Measurements from ENCODE around the gene UGT2B7.

The UGT2B7 gene

DNA sequence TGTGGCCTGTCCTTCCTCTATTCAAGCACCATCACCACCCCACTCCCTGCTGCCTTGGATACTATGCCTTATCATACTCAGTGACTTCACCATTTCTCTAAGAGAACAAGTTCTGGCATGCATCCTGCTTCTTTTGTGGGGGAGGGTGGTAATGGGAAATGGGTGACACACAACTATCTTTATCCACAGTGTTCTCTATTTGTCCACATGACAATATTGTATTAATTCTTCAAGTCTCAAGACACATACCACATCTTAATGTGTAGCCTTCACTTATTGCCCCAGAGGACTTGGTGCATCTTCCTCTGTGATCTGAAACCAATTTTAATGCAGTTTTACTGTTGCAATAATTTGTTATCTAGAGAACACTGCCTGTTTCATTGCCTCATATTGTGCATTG lies 29.3 kb upstream of the UGT2B7 start:
- no peak overlapping the region for H3K9ac ChIP-seq (ENCODE audit: low read depth, low read length)
- no peaks in the 10 kb centered on the region for H3K36me3 ChIP-seq (ENCODE audit: insufficient read depth, low read length)
- H3K4me1 ChIP-seq (ENCODE audit: insufficient read depth, low read length): peaks cover 7% of the 10 kb centered on the region; the same call in 1 of the 2 replicates
- no peaks in the 10 kb centered on the region for H3K9me3 ChIP-seq (ENCODE audit: control insufficient read depth, insufficient read depth, low read length)

DNA sequence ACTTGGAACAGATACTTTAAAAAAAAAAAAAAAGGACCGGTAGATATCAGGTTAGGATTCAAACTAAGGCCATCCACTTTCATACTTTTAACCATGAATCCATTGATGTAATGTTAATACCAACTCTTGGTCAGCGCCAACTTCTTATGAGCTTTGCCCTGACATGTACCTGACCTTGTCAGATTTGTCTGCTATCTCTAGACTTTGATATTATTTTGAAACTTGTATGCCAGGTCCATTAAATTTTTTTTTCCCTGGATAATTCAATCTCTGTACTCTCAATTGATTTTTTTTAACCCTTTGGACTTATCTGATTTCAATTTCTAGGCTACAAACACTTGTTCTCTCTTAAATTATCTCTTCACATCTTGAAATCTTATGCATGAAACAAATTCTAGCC lies 27.2 kb upstream of the UGT2B7 start:
- no peak overlapping the region for H3K9ac ChIP-seq (ENCODE audit: low read depth, low read length)
- no peaks in the 10 kb centered on the region for H3K9me3 ChIP-seq (ENCODE audit: control insufficient read depth, insufficient read depth, low read length)
- no peaks in the 10 kb centered on the region for H3K36me3 ChIP-seq (ENCODE audit: insufficient read depth, low read length)
- peaks cover 7% of the 10 kb centered on the region; the same call in 1 of the 2 replicates for H3K4me1 ChIP-seq (ENCODE audit: insufficient read depth, low read length)

DNA sequence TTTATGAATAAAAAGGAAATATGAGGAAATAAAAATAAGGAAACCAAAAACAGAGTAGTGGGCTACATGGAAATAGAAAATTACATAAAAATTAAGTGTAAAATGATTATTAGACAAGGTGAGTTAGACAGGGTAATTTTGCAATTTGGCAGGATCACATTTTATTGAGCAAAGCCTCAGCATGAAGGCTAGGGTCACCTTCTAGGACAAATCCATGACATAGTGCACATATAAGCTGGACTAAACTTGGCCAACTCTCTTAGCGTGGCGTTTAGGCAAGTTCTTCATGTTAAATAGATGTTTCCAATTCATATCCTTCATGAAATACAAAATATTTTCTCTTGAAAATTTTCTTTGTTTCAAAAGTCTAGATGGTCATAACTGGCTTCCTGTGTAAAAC lies 25.7 kb upstream of the UGT2B7 start:
- no peaks in the 10 kb centered on the region for H3K9me3 ChIP-seq (ENCODE audit: control insufficient read depth, insufficient read depth, low read length)
- H3K9ac ChIP-seq (ENCODE audit: low read depth, low read length): no peak overlapping the region
- H3K4me1 ChIP-seq (ENCODE audit: insufficient read depth, low read length): peaks cover 7% of the 10 kb centered on the region; the same call in 1 of the 2 replicates
- H3K36me3 ChIP-seq (ENCODE audit: insufficient read depth, low read length): no peaks in the 10 kb centered on the region

DNA sequence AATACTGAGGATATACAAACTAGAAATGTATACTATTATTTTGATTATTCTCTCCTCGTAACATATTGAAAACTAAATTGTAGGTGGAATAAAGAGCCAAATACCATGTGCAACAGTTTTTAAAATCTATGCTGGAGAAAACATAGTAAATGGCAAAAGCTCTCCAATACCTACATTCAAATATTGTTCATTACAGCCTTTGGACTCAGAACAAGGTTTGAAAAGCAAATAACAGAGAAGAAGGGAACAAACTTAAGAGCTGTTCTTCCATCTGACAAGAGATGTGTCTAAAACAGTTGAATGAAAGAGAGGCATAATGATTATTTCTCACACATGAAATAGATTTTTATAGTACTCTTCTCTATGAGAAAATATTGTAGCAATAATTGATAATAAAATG lies 25.0 kb upstream of the UGT2B7 start:
- Histone ChIP-seq H3K4me1 (ENCODE audit: insufficient read depth, low read length) (peaks cover 7% of the 10 kb centered on the region; the same call in 1 of the 2 replicates), H3K9me3 (ENCODE audit: control insufficient read depth, insufficient read depth, low read length) (no peaks in the 10 kb centered on the region), H3K36me3 (ENCODE audit: insufficient read depth, low read length) (no peaks in the 10 kb centered on the region), H3K9ac (ENCODE audit: low read depth, low read length) (no peak overlapping the region)

DNA sequence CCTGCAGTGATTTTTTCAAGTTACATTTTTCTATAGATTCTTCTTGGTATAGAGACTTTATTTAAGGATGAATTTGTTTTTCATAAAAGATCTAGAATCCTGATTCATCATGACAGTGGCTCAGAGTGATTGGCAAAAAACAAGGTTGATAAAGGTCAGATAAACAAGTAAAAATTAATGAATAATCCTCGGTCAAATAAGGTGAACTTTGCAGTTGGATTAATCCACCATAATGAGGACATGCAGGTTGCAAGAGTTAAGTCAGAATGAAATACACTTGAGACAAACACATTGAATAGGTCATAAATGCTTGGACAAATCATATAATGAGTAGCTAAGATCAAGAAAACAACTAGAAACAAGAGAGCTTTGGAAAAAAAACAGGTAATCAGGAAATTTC lies 22.9 kb upstream of the UGT2B7 start:
- Histone ChIP-seq H3K9ac (ENCODE audit: low read depth, low read length) (no peak overlapping the region), H3K4me1 (ENCODE audit: insufficient read depth, low read length) (no peaks in the 10 kb centered on the region), H3K9me3 (ENCODE audit: control insufficient read depth, insufficient read depth, low read length) (no peaks in the 10 kb centered on the region), H3K36me3 (ENCODE audit: insufficient read depth, low read length) (no peaks in the 10 kb centered on the region)

DNA sequence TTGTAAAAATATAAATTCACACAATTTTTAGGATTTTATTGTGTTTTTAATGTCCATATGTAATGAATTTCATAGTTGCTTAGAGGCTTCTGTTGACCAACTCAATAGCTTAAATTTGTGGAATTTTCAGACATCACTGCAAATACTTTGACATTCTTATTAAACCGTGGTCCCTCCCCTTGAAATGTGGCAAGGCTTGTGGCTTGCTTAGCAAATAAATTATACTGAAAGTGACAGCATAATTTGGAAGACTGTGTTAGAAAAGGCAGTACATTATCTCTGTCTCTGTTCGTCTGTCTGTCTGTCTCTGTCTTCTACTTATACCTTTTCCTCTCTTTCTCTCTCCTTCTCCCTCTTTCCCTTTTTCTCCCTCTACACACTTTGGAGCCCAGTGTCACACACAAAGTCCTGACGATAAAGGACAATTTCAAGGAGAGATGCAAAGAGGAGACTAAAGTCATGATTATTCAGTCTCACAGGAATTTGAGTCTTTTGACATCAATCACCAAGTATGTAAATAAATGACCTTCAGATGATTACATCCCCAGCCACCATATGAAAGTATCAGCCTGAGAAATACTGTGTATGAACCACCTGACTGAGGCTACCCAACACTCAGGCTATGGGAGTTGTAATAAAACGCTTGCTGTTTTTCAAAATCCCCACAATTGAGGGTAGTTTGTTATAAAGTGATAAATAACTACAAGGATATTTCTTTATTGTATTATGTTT lies 21.0 kb upstream of the UGT2B7 start:
- Histone ChIP-seq H3K36me3 (ENCODE audit: insufficient read depth, low read length) (no peaks in the 10 kb centered on the region), H3K9me3 (ENCODE audit: control insufficient read depth, insufficient read depth, low read length) (no peaks in the 10 kb centered on the region), H3K4me1 (ENCODE audit: insufficient read depth, low read length) (no peaks in the 10 kb centered on the region), H3K9ac (ENCODE audit: low read depth, low read length) (no peak overlapping the region)

DNA sequence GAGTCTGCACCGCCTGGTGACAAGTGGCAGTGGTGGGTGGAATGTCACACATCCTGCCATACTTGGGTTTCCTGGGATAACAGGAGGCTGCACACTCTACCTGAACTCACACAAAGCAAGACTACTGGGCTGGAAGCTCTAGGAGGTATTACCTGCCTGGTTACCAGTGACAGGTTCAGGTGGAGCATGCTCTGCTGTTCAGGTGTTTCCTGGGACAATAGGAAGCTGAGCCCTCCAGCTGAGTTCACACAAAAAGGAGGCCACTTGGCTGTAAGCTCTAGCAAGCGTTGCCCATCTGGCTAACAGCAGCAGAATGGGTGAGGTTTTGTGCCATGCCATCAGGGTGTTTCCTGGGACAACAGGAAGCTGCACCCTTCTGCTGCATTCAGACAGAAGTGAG lies 17.4 kb upstream of the UGT2B7 start:
- Histone ChIP-seq H3K36me3 (ENCODE audit: insufficient read depth, low read length) (no peaks in the 10 kb centered on the region), H3K9ac (ENCODE audit: low read depth, low read length) (no peak overlapping the region), H3K4me1 (ENCODE audit: insufficient read depth, low read length) (no peaks in the 10 kb centered on the region), H3K9me3 (ENCODE audit: control insufficient read depth, insufficient read depth, low read length) (no peaks in the 10 kb centered on the region)

DNA sequence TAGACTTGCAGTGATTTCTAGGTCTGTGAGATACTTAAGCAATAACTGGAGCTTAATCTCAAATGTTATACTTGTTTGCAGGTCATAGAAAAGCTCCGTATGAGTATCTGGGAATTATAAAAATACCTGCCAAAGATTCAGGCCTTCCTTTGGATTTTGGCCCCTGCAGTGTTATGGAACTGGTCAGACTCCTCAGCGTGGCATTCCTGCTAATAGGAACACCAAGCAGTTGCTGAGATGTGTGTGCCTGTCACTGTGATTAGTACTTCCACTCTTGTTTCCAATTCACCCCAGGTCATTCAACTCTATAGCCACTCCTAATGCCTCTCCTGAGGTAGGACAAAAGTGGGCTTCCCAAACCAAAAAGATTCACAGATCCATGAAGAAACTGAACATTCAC lies 7.8 kb upstream of the UGT2B7 start:
- Histone ChIP-seq H3K36me3 (ENCODE audit: insufficient read depth, low read length) (no peaks in the 10 kb centered on the region), H3K9ac (ENCODE audit: low read depth, low read length) (no peak overlapping the region), H3K9me3 (ENCODE audit: control insufficient read depth, insufficient read depth, low read length) (no peaks in the 10 kb centered on the region), H3K4me1 (ENCODE audit: insufficient read depth, low read length) (no peaks in the 10 kb centered on the region)

DNA sequence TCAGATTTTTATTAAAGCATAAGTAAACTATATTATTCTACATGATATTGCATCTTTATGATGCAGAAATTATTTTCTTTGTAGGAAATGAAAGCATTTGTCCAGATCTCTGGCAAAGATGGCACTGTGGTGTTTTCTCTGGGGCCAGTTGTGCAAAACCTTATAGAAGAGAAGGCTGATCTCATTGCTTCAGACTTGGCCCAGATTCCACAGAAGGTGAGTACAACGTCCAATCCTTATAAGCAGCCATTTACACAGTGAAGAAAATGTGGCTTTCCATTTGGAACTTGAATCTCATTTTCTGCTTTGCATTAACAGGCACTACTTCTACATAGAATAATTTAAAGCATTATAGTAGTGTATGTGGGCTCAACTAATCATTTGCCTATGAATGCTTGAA lies 6.9 kb upstream of the UGT2B7 start:
- Histone ChIP-seq H3K4me1 (ENCODE audit: insufficient read depth, low read length) (no peaks in the 10 kb centered on the region), H3K9ac (ENCODE audit: low read depth, low read length) (no peak overlapping the region), H3K36me3 (ENCODE audit: insufficient read depth, low read length) (no peaks in the 10 kb centered on the region), H3K9me3 (ENCODE audit: control insufficient read depth, insufficient read depth, low read length) (no peaks in the 10 kb centered on the region)

DNA sequence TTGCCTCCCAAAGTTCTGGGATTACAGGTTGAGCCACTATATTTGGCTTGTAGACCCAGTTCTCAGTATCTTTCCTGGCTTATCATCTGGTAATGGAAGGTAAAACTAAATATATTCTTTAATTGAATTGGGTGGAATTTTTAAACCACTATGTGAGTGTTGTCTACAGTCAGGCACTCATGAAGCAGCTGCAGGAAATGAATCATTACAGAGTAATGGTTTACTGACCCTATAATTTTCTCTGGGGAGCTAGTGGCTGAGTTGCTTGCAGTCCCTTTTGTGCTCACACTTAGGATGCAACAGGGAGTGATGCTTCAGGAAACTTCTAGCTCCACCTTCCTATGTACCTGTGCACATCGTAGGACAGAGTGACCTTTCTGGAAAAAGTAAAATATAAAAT lies 4.1 kb upstream of the UGT2B7 start:
- H3K9ac ChIP-seq (ENCODE audit: low read depth, low read length): no peak overlapping the region

DNA sequence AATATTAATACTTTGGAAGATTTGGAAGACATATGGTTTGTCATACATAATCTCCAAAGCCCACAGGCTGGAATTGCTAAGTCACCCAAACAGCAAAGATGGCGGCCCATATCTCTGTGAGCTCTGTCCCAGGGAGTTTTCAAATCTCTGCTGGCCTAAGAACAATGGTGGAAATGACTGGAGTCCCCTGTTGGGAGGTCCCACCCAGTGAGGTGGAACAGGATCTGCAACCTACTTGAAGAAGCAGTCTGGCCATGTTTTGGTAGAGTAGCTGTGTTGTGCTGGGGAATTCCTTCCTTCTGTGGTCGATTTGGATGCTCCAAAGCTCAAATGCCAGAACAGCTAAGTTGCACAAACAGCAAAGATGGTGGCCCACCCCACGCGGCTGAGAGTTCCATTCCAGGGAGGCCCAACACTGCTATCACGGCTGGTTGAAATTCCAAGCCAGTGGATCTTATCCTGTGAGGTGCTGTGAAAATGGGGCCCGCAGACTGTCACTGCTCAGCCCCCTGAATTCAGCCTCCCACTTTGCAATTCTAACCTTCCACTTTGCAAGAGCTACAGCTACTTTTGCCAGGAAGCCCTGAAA lies 3.2 kb upstream of the UGT2B7 start:
- no peaks in the 10 kb centered on the region for H3K4me1 ChIP-seq (ENCODE audit: insufficient read depth, low read length)
- H3K9ac ChIP-seq (ENCODE audit: low read depth, low read length): no peak overlapping the region
- no peaks in the 10 kb centered on the region for H3K36me3 ChIP-seq (ENCODE audit: insufficient read depth, low read length)
- no peaks in the 10 kb centered on the region for H3K9me3 ChIP-seq (ENCODE audit: control insufficient read depth, insufficient read depth, low read length)

More for the DNA sequence above, 4.1 kb upstream of the UGT2B7 start:
- Histone ChIP-seq H3K4me1 (ENCODE audit: insufficient read depth, low read length) (no peaks in the 10 kb centered on the region), H3K9me3 (ENCODE audit: control insufficient read depth, insufficient read depth, low read length) (no peaks in the 10 kb centered on the region), H3K36me3 (ENCODE audit: insufficient read depth, low read length) (no peaks in the 10 kb centered on the region)

DNA sequence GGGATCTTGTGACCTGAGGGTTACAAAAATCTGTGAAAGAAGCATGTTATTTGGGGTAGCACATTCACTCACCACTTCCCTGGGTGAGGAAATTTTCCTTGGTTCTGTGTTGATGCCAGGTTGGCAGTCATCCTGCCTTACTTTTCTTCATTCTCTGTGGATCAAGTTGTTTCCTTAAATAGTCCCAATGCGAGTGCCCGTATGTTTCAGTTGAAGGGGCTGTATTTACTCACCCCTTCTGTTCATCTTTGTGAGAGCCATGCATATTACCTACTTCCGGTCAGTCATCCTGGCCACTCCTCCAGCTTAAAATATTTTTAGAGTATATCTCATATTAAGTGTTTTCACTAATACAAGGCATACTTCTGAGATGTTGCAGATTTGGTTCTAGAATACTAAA lies 2.6 kb upstream of the UGT2B7 start:
- Histone ChIP-seq H3K36me3 (ENCODE audit: insufficient read depth, low read length) (no peaks in the 10 kb centered on the region), H3K9ac (ENCODE audit: low read depth, low read length) (no peak overlapping the region), H3K4me1 (ENCODE audit: insufficient read depth, low read length) (no peaks in the 10 kb centered on the region), H3K9me3 (ENCODE audit: control insufficient read depth, insufficient read depth, low read length) (no peaks in the 10 kb centered on the region)

DNA sequence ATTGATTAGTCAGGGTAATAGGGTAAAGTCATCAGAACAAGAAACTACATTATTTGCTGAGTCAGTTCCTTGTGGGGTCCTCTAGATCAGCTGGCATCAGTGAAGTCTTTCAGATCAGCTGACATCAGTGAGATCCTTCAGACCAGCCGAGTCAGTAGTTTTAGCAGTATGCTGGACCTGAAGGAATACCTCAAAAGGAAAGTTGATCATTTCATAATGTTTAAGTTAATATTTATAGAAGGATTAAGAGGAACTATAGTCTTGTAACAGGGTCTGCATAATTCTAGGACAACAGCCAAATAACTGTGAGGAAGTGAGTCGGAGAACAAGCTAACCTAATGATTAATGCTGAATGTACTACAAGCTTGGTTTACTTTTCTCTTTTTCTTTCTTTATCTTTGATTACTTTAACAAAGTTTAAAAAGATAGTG lies 958 bp upstream of the UGT2B7 start:
- no peaks in the 10 kb centered on the region for H3K36me3 ChIP-seq (ENCODE audit: insufficient read depth, low read length)
- H3K9ac ChIP-seq (ENCODE audit: low read depth, low read length): no peak overlapping the region
- H3K4me1 ChIP-seq (ENCODE audit: insufficient read depth, low read length): no peaks in the 10 kb centered on the region
- no peaks in the 10 kb centered on the region for H3K9me3 ChIP-seq (ENCODE audit: control insufficient read depth, insufficient read depth, low read length)

DNA sequence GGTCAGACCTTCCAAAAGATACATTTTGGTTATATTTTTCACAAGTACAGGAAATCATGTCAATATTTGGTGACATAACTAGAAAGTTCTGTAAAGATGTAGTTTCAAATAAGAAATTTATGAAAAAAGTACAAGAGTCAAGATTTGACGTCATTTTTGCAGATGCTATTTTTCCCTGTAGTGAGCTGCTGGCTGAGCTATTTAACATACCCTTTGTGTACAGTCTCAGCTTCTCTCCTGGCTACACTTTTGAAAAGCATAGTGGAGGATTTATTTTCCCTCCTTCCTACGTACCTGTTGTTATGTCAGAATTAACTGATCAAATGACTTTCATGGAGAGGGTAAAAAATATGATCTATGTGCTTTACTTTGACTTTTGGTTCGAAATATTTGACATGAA lies 536 bp downstream of the UGT2B7 start:
- H3K4me1 ChIP-seq (ENCODE audit: insufficient read depth, low read length): no peaks in the 10 kb centered on the region
- no peaks in the 10 kb centered on the region for H3K9me3 ChIP-seq (ENCODE audit: control insufficient read depth, insufficient read depth, low read length)
- H3K9ac ChIP-seq (ENCODE audit: low read depth, low read length): no peak overlapping the region
- H3K36me3 ChIP-seq (ENCODE audit: insufficient read depth, low read length): no peaks in the 10 kb centered on the region

DNA sequence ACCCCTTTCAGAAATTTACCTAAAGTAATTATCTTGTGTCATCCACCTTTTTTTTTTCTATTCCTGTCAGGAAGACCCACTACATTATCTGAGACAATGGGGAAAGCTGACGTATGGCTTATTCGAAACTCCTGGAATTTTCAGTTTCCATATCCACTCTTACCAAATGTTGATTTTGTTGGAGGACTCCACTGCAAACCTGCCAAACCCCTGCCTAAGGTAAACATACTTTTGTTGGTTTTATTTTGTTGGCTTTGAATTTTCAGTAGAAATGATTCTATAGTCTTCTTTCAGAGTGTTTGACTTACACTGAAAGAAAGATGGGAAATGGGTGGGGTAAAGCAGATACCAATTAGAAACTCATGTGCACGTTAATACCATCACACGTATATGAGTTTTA lies 2.2 kb downstream of the UGT2B7 start:
- H3K4me1 ChIP-seq (ENCODE audit: insufficient read depth, low read length): no peaks in the 10 kb centered on the region
- H3K9me3 ChIP-seq (ENCODE audit: control insufficient read depth, insufficient read depth, low read length): no peaks in the 10 kb centered on the region
- no peak overlapping the region for H3K9ac ChIP-seq (ENCODE audit: low read depth, low read length)
- H3K36me3 ChIP-seq (ENCODE audit: insufficient read depth, low read length): no peaks in the 10 kb centered on the region
